HG03064 (cell line): ENCODE measurements around the gene MTG2.

ENCODE experiments used
- ATAC-seq: cut with Tn5 transposase; IDR thresholded peaks from one replicate; pipeline ENCODE4 v1.9.1; 2021; ENCODE audit warnings: low read depth; ENCODE audit not compliant: unreplicated experiment

MTG2 gene

GRCh38 chr20:62216636-62217566 is 34.1 kb downstream of the MTG2 start:
- no peak for ATAC-seq

GRCh38 chr20:62217913-62218773 is 35.3 kb downstream of the MTG2 start:
- ATAC-seq, result no peak

- ATAC-seq, result no peak
Measured at GRCh38 chr20:62219101-62219991, 36.5 kb downstream of the MTG2 start.

DNA sequence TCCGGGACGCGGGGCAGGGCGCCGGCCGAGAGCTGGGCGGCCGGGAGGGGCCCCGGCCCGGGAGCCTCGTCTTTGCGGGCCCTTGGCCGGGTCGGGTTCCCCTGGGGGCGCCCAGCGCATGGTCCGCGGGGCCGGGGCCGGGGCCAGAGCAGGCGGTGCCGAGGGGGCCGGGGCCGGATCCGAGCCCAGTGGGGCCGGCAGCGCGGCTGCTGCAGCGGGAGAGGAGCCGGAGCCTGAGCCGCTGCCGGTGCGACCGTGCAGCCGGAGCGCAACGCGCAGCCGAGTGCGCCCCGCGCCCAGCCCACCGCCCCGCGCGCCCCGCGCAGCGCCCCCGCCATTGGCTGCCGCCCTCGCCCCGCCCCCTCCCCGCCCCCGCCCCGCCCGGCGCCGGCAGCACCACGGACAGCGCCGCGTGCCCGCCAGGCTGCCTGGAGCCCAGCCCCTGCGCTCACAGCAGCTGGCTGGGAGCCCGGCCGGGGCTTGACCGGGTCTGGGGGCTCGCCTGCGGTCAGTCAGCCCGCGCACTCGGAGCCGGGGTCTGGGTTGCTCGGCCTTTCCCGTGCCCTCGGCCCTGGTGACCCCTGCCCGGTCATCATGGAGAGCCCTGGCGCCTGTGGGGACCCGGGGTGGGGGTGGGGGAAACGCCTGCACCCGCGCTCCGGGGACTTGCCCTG is 37.3 kb downstream of the MTG2 start, which contains the start of gene HRH3:
Gene HRH3 (minus strand): TSS at position 287 of the 674 bp plus-strand sequence. CDS start 308 bp downstream, outside the sequence.
- no peak for ATAC-seq

DNA sequence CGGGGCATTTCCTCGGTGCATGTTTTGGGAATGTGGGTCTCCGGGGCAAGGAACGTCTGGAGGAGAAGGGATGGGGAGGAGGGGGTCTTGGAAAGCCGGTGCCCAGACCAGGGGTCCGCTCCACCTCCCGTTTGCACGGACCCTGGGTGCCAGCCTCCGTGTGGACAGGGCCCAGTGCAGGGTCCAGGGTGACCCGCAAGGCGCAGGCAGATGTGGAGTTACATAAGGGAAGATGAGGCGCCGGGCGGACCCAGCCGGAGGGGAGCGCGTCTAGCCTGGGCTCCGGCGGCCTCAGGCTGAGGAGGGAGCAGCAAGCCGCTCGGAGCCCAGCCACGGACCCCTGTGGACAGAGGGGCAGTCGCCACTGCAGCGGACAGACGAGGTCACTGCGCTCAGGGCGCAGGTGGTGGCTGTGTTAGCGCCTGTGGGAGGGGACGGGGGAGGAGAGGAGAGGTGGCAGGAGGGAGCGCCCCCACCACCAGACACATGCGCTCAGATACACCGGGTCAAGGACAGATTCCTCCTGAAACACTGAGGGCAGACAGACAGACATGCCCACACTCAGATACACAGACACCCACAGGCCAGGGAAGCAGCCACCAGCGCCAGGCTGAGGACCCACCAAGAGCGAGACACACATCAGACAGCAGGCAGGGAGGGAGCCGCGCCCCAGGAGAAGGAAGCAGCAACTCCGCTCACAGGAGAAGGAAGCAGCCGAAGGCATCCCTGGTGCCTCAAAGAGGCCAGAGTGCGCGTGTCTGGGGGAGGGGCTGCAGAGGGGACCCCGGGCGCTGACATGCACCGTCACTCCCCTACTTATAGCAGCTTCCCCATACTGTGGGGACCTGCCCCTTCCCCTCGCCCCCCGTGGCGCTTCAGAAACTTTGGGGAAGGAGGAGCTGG is 38.1 kb downstream of the MTG2 start:
- no peak for ATAC-seq

GRCh38 chr20:62222266-62222850 is 39.5 kb downstream of the MTG2 start:
- no peak for ATAC-seq

GRCh38 chr20:62222972-62223371 is 40.1 kb downstream of the MTG2 start:
- ATAC-seq, result no peak

DNA sequence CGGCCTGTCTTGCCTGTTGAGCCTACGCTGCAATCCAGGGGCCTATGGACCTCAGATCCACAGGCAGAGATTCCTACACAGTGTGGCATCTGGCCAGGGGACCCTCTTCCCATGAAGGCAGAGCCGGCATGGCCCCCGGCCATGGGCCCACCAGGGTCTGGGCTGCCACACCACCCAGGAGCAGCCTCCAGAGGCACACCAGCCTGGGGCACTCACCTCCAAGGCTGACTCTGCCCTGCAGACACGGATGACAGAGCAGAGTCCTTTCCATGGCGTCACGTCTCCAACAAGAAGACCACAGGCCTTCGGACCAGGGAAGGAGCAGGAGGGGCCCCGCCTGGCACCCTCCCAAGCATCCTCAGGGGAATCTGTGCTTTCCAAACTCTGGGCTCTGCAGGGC is 40.7 kb downstream of the MTG2 start:
- ATAC-seq, result no peak

- no peak for ATAC-seq
Measured at GRCh38 chr20:62224113-62224855, 41.5 kb downstream of the MTG2 start.

DNA sequence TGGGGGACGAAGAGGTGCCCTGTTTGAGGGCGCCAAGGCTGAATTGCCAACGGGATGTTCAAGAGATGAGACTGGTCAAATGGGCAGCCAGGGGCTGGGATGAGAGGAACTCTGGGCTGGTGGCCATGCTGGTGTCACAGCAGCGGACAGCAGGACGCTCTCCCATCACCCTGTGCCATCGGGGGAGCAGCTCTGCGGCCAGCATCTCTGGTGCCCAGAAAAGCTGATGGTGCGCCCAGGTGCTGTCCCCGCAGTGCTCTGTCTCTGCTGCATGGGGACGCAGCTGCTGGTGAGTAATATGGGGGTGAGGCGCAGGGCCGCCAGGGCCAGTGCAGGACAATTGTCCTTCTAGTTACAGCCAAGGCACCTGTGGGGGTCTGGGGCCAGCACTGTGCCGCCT is 42.2 kb downstream of the MTG2 start:
- ATAC-seq, result no peak

GRCh38 chr20:62225820-62226635 is 43.2 kb downstream of the MTG2 start:
- ATAC-seq, result no peak

- no peak for ATAC-seq
Measured at GRCh38 chr20:62226707-62227590, 44.1 kb downstream of the MTG2 start.

GRCh38 chr20:62227591-62227976 is 44.8 kb downstream of the MTG2 start:
- no peak for ATAC-seq

GRCh38 chr20:62227977-62228958 is 45.4 kb downstream of the MTG2 start:
- ATAC-seq, result no peak
